WTC11 (cell line): ENCODE results near the gene NCAPH2. TPM values are rescaled to one million over a fixed set of nuclear protein-coding genes. Genes with fewer than 3 reads are reported as not detected.
A peak's percentile ranks its signal among the peaks of the same experiment; 100 is the strongest.

Experiments used
- ATAC-seq: fragments of 200-7000 bp; cut with Tn5 transposase; 2 replicates; pipeline ENCODE4 v1.10.0; 2021; ENCODE audit warnings: mild to moderate bottlenecking, moderate library complexity
- CTCF ChIA-PET: fragments of 300-600 bp; sonication (Branson Sonifier 250); formaldehyde crosslinking; loops from one replicate; lab custom pipeline; 2021; ENCODE audit warnings: antibody characterized with exemption; lab: Charles Lee
- POLR2A ChIA-PET: fragments of 350-600 bp; sonication (Branson Sonifier 250); formaldehyde crosslinking; loops from one replicate; lab custom pipeline; 2021; ENCODE audit warnings: antibody characterized with exemption; lab: Charles Lee
- DNase-seq: peaks from one replicate; pipeline ENCODE4 v3.0.0; 2021; ENCODE audit warnings: low spot score
- H3K27ac Mint-ChIP-seq: 2 replicates; pipeline ENCODE4 v1.8.0; 2021; ENCODE audit warnings: mixed read lengths
- H3K27me3 Mint-ChIP-seq: 2 replicates; pipeline ENCODE4 v1.8.0; 2021; ENCODE audit warnings: low read depth, mild to moderate bottlenecking, moderate library complexity, mixed read lengths
- H3K36me3 Mint-ChIP-seq: 2 replicates; pipeline ENCODE4 v1.8.0; 2021; ENCODE audit warnings: mixed read lengths
- H3K4me1 Mint-ChIP-seq: 2 replicates; pipeline ENCODE4 v1.8.0; 2022; ENCODE audit warnings: mixed read lengths
- H3K4me3 Mint-ChIP-seq: 2 replicates; pipeline ENCODE4 v1.8.0; 2021; ENCODE audit warnings: mild to moderate bottlenecking, moderate library complexity, mixed read lengths
- H3K9me3 Mint-ChIP-seq: 2 replicates; pipeline ENCODE4 v1.8.0; 2021; ENCODE audit warnings: mixed read lengths
- CBFB ChIP-seq: sonication (generic); formaldehyde crosslinking; IDR thresholded peaks from 2 replicates; pipeline ENCODE4 v1.8.1; 2022; ENCODE audit warnings: mild to moderate bottlenecking, low read depth, missing genetic modification reagents
- NR1H2 ChIP-seq: sonication (generic); formaldehyde crosslinking; IDR thresholded peaks from 2 replicates; pipeline ENCODE4 v1.9.0; 2021; ENCODE audit warnings: mild to moderate bottlenecking, moderate library complexity, missing genetic modification reagents
- RORB ChIP-seq: fragments of 250-450 bp; sonication (Bioruptor Pico); IDR thresholded peaks from 2 replicates; pipeline ENCODE4 v1.9.0; 2021; ENCODE audit warnings: mild to moderate bottlenecking
- TEAD1 ChIP-seq: sonication (generic); formaldehyde crosslinking; IDR thresholded peaks from 2 replicates; pipeline ENCODE4 v1.8.0; 2022; ENCODE audit warnings: mild to moderate bottlenecking, missing genetic modification reagents
- TEAD4 ChIP-seq: sonication (generic); formaldehyde crosslinking; IDR thresholded peaks from 2 replicates; pipeline ENCODE4 v1.8.0; 2022; ENCODE audit warnings: mild to moderate bottlenecking, missing genetic modification reagents
- total RNA-seq: library from RNA; stranded (reverse); gene quantifications from 3 replicates; pipeline ENCODE4 v1.2.3, GENCODE V29; 2021
- TF ChIP-seq, protein P1 (sequence below): sonication (generic); formaldehyde crosslinking; IDR thresholded peaks from 2 replicates; pipeline ENCODE4 v1.8.1; 2023; ENCODE audit warnings: mild to moderate bottlenecking, missing genetic modification reagents
- TF ChIP-seq, protein P2 (sequence below): fragments of 200-600 bp; IDR thresholded peaks from 2 replicates; pipeline ENCODE4 v1.8.0; 2022; ENCODE audit warnings: antibody characterized with exemption
- TF ChIP-seq, protein P3 (sequence below): fragments of 250-450 bp; sonication (Bioruptor Pico); IDR thresholded peaks from 2 replicates; pipeline ENCODE4 v1.9.0; 2021; ENCODE audit warnings: moderate library complexity, mild to moderate bottlenecking, inconsistent platforms, borderline replicate concordance
- TF ChIP-seq, protein P4 (sequence below): sonication (generic); formaldehyde crosslinking; conservative IDR thresholded peaks from 2 replicates; pipeline ENCODE4 v1.8.1; 2022; ENCODE audit warnings: mild to moderate bottlenecking, missing genetic modification reagents
- TF ChIP-seq, protein P5 (sequence below): fragments of 250-450 bp; sonication (Bioruptor Pico); IDR thresholded peaks from 2 replicates; pipeline ENCODE4 v2.1.2; 2022; ENCODE audit warnings: mild to moderate bottlenecking, moderate library complexity
- TF ChIP-seq, protein P6 (sequence below): sonication (generic); formaldehyde crosslinking; IDR thresholded peaks from 2 replicates; pipeline ENCODE4 v1.8.1; 2022; ENCODE audit warnings: missing genetic modification reagents, borderline replicate concordance
- TF ChIP-seq, protein P7 (sequence below): sonication (generic); formaldehyde crosslinking; IDR thresholded peaks from 2 replicates; pipeline ENCODE4 v1.8.0; 2022; ENCODE audit warnings: mild to moderate bottlenecking, missing genetic modification reagents
- TF ChIP-seq, protein P8 (sequence below): sonication (generic); formaldehyde crosslinking; IDR thresholded peaks from 2 replicates; pipeline ENCODE4 v1.8.0; 2023; ENCODE audit warnings: missing genetic modification reagents, mild to moderate bottlenecking, borderline replicate concordance

Gene NCAPH2
- total RNA-seq, 1 experiment from 2014 or later, result 78.4 TPM

DNA sequence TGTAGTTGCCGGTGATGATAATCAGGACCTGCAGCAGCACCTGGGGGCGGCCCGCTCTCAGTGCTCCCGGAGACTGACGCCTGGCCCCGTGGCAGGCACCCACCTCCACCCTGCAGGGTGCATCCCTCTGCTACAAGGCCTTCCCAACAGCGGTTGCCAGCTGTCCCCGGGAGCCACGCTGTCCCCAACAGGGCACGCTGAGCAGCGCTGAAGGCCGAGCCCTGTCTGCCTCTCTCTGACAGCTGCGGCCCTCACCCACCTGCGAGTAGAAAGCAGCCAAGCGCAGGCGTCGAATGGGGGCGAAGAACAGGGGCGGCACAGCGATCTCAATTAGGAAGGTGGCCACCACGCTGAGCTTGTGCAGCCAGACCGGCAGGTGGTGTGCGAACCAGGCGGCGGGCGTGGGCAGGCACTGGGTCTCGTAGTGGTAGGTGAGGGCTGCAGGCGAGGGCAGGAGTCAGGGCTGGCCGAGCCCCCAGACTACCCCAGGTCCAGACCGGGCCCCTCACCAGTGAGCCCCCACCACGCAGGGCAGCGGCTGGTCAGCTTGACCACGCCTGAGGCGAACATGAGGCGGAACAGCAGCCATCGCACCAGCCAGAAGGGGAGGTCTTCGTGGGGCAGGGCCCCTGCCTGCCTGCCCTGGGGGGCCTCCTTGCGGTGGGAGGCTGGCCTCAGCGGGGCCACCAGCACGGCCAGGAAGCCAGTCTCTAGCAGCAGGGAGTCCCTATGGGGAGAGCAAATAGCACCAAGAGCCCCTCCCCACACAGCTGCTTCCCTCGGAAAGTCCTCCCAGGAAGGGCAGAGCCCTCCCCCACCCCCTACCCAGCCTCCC lies 2.0 kb upstream of the NCAPH2 start (continued):
- TF ChIP-seq, protein P1, sequence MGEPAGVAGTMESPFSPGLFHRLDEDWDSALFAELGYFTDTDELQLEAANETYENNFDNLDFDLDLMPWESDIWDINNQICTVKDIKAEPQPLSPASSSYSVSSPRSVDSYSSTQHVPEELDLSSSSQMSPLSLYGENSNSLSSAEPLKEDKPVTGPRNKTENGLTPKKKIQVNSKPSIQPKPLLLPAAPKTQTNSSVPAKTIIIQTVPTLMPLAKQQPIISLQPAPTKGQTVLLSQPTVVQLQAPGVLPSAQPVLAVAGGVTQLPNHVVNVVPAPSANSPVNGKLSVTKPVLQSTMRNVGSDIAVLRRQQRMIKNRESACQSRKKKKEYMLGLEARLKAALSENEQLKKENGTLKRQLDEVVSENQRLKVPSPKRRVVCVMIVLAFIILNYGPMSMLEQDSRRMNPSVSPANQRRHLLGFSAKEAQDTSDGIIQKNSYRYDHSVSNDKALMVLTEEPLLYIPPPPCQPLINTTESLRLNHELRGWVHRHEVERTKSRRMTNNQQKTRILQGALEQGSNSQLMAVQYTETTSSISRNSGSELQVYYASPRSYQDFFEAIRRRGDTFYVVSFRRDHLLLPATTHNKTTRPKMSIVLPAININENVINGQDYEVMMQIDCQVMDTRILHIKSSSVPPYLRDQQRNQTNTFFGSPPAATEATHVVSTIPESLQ (CRISPR knock-in tag), result no peak

DNA sequence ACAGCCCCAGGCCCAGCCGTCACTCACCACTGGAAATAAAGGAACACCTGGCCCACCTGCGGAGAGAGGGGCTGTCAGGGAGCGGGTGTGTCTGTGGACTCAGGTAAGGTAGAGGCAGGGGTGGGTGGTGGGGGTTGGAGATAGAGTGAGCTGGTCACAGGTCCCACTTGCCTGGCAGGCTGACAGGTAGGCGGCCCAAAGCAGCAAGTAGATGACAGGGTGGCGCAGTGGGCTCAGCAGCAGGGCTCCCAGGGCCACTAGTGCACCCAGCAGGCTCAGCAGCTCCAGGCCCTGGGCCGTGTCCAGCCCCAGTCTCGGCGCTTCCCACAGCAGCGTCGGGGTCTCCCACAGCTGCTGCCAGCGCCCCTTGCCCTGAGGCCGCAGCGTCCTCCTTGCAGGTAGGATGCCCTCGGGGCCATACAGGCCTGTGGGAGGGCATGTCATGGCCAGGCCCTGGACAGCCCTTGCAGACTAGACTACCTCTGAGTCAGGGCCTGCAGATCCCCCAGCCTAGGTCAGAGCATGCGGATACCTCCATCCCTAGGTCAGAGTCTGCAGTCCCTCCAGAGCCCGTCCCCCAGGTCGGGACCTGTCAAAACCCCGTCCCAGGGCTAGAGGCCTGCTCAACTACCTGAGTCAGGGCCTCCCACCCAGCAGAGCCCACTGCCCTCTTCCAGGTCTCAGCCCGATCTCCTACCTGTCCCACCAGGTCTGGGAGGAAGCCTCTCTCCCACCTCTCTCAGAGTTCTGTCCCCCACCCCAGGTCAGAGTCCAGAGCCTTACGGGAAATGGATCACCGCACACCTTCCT lies 1.2 kb upstream of the NCAPH2 start:
- no peaks in the 10 kb centered on the region for H3K27me3 Mint-ChIP-seq
- peaks cover 10% of the 10 kb centered on the region for H3K4me1 Mint-ChIP-seq
- TF ChIP-seq, protein P2, sequence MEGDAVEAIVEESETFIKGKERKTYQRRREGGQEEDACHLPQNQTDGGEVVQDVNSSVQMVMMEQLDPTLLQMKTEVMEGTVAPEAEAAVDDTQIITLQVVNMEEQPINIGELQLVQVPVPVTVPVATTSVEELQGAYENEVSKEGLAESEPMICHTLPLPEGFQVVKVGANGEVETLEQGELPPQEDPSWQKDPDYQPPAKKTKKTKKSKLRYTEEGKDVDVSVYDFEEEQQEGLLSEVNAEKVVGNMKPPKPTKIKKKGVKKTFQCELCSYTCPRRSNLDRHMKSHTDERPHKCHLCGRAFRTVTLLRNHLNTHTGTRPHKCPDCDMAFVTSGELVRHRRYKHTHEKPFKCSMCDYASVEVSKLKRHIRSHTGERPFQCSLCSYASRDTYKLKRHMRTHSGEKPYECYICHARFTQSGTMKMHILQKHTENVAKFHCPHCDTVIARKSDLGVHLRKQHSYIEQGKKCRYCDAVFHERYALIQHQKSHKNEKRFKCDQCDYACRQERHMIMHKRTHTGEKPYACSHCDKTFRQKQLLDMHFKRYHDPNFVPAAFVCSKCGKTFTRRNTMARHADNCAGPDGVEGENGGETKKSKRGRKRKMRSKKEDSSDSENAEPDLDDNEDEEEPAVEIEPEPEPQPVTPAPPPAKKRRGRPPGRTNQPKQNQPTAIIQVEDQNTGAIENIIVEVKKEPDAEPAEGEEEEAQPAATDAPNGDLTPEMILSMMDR, result no peak
- TF ChIP-seq, protein P3, sequence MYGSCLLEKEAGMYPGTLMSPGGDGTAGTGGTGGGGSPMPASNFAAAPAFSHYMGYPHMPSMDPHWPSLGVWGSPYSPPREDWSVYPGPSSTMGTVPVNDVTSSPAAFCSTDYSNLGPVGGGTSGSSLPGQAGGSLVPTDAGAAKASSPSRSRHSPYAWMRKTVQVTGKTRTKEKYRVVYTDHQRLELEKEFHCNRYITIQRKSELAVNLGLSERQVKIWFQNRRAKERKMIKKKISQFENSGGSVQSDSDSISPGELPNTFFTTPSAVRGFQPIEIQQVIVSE, result no peak
- TF ChIP-seq, protein P4, sequence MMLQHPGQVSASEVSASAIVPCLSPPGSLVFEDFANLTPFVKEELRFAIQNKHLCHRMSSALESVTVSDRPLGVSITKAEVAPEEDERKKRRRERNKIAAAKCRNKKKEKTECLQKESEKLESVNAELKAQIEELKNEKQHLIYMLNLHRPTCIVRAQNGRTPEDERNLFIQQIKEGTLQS (CRISPR knock-in tag), result 0 out of 2 replicates have a peak, but pooled peaks have one; percentile 60
- TF ChIP-seq CBFB (CRISPR knock-in tag) (no peak), RORB (CRISPR knock-in tag) (no peak), NR1H2 (CRISPR knock-in tag) (no peak), TEAD1 (0 out of 2 replicates have a peak, but pooled peaks have one; percentile 24)
- TF ChIP-seq, protein P5, sequence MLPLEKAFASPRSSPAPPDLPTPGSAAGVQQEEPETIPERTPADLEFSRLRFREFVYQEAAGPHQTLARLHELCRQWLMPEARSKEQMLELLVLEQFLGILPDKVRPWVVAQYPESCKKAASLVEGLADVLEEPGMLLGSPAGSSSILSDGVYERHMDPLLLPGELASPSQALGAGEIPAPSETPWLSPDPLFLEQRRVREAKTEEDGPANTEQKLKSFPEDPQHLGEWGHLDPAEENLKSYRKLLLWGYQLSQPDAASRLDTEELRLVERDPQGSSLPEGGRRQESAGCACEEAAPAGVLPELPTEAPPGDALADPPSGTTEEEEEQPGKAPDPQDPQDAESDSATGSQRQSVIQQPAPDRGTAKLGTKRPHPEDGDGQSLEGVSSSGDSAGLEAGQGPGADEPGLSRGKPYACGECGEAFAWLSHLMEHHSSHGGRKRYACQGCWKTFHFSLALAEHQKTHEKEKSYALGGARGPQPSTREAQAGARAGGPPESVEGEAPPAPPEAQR (CRISPR knock-in tag), result no peak
- TF ChIP-seq, protein P6, sequence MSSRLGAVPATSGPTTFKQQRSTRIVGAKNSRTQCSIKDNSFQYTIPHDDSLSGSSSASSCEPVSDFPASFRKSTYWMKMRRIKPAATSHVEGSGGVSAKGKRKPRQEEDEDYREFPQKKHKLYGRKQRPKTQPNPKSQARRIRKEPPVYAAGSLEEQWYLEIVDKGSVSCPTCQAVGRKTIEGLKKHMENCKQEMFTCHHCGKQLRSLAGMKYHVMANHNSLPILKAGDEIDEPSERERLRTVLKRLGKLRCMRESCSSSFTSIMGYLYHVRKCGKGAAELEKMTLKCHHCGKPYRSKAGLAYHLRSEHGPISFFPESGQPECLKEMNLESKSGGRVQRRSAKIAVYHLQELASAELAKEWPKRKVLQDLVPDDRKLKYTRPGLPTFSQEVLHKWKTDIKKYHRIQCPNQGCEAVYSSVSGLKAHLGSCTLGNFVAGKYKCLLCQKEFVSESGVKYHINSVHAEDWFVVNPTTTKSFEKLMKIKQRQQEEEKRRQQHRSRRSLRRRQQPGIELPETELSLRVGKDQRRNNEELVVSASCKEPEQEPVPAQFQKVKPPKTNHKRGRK, result no peak
- DNase-seq (no peak), ATAC-seq (peak; percentile 2)
- H3K36me3 Mint-ChIP-seq, result no peaks in the 10 kb centered on the region
- H3K27ac Mint-ChIP-seq, result no peak overlapping the region
- ChIA-PET CTCF (interaction anchor here (0.7 to 1.8 kb wide), 5 partner anchors 9 to 266 kb away, joined by 3 to 9 read pairs (median 4); partner anchors contain the start of gene SCO2), POLR2A (interaction anchor here (1.3 kb wide), 1 partner anchor 19 kb away, joined by 13 read pairs; the partner anchor contains the start of gene SCO2)
- H3K4me3 Mint-ChIP-seq, result peak overlapping the region; percentile 91
- H3K9me3 Mint-ChIP-seq, result no peaks in the 10 kb centered on the region

DNA sequence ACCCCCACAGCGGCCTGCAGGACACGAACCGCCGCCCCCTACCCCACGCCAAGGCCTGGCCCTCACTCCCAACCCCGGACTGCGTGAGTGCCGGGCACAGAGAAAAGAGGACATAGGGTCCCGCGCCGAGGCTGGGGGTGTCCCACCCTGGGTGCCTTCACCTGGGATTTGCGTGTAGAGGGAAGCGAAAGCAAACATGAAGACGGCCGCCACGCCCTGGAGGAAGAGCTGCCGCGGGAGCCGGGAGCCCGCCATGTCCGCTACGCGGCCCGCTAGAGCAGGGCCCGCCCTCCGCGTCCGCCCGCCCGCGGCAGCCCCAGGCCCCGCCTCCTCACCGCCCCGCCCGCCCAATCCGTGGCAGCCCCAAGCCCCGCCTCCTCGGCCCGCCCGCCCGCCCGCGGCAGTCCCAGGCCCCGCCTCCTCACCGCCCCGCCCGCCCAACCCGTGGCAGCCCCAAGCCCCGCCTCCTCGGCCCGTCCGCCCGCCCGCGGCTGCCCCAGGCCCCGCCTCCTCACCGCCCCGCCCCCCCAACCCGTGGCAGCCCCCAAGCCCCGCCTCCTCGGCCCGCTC lies 518 bp upstream of the NCAPH2 start, which contains the start of gene LMF2:
Gene LMF2 (minus strand): TSS at position 282 of the 570 bp plus-strand sequence. CDS start 27 bp downstream, at position 255.
- peak; percentile 90 for DNase-seq
- TF ChIP-seq, protein P7, sequence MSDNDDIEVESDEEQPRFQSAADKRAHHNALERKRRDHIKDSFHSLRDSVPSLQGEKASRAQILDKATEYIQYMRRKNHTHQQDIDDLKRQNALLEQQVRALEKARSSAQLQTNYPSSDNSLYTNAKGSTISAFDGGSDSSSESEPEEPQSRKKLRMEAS (CRISPR knock-in tag), result 0 out of 2 replicates have a peak, but pooled peaks have one; percentile 19
- TF ChIP-seq TEAD4 (CRISPR knock-in tag) (no peak), TEAD1 (no peak)
- TF ChIP-seq, protein P8, sequence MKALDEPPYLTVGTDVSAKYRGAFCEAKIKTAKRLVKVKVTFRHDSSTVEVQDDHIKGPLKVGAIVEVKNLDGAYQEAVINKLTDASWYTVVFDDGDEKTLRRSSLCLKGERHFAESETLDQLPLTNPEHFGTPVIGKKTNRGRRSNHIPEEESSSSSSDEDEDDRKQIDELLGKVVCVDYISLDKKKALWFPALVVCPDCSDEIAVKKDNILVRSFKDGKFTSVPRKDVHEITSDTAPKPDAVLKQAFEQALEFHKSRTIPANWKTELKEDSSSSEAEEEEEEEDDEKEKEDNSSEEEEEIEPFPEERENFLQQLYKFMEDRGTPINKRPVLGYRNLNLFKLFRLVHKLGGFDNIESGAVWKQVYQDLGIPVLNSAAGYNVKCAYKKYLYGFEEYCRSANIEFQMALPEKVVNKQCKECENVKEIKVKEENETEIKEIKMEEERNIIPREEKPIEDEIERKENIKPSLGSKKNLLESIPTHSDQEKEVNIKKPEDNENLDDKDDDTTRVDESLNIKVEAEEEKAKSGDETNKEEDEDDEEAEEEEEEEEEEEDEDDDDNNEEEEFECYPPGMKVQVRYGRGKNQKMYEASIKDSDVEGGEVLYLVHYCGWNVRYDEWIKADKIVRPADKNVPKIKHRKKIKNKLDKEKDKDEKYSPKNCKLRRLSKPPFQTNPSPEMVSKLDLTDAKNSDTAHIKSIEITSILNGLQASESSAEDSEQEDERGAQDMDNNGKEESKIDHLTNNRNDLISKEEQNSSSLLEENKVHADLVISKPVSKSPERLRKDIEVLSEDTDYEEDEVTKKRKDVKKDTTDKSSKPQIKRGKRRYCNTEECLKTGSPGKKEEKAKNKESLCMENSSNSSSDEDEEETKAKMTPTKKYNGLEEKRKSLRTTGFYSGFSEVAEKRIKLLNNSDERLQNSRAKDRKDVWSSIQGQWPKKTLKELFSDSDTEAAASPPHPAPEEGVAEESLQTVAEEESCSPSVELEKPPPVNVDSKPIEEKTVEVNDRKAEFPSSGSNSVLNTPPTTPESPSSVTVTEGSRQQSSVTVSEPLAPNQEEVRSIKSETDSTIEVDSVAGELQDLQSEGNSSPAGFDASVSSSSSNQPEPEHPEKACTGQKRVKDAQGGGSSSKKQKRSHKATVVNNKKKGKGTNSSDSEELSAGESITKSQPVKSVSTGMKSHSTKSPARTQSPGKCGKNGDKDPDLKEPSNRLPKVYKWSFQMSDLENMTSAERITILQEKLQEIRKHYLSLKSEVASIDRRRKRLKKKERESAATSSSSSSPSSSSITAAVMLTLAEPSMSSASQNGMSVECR, result peak; percentile 38; the same call in 1 of the 2 replicates

More for the DNA sequence above, 518 bp upstream of the NCAPH2 start, which contains the start of gene LMF2:
- Mint-ChIP-seq H3K4me3 (peak within 1 kb of the TSS; percentile 93), H3K4me1 (peaks cover 10% of the 10 kb centered on the region), H3K27ac (peak within 1 kb of the TSS; percentile 98), H3K27me3 (no peaks in the 10 kb centered on the region), H3K9me3 (no peaks in the 10 kb centered on the region), H3K36me3 (no peaks in the 10 kb centered on the region)
- CTCF ChIA-PET, result interaction anchor here (0.6 to 3.0 kb wide), 23 partner anchors 10 to 448 kb away, joined by 3 to 60 read pairs (median 4); partner anchors contain the start of genes ARSA, SCO2 and SYCE3
- POLR2A ChIA-PET, result interaction anchor here (0.7 to 1.3 kb wide), 3 partner anchors 18 to 75 kb away, joined by 3 to 13 read pairs (median 6); partner anchors contain the start of genes CHKB and SCO2
- peak; percentile 81 for ATAC-seq
